ENCODE data around the gene TMEM178B.
"Not testable (repeated sequence)": the region's sequence is repeated elsewhere in the genome, so short reads cannot be mapped to it uniquely, and the experiment has no call there.

Gene TMEM178B

GRCh38 chr7:141359740-141360415 lies 286.0 kb downstream of the TMEM178B start:
- DNase-seq, result no peak

GRCh38 chr7:141360416-141360760 lies 286.5 kb downstream of the TMEM178B start:
- DNase-seq, result no peak

GRCh38 chr7:141360803-141361202 lies 286.9 kb downstream of the TMEM178B start:
- no peak for DNase-seq

GRCh38 chr7:141361479-141361878 lies 287.6 kb downstream of the TMEM178B start:
- no peak for DNase-seq

- no peak for DNase-seq
Observed at GRCh38 chr7:141361960-141362359, 288.1 kb downstream of the TMEM178B start.

- no peak for DNase-seq
Observed at GRCh38 chr7:141362580-141363435, 288.9 kb downstream of the TMEM178B start.

GRCh38 chr7:141363748-141364147 lies 289.9 kb downstream of the TMEM178B start:
- DNase-seq, result no peak

GRCh38 chr7:141366091-141366621 lies 292.3 kb downstream of the TMEM178B start:
- no peak for DNase-seq

- no peak for DNase-seq
Observed at GRCh38 chr7:141369422-141369821, 295.6 kb downstream of the TMEM178B start.

GRCh38 chr7:141370178-141370577 lies 296.3 kb downstream of the TMEM178B start:
- no peak for DNase-seq

GRCh38 chr7:141370650-141371049 lies 296.8 kb downstream of the TMEM178B start:
- no peak for DNase-seq

GRCh38 chr7:141374425-141374824 lies 300.6 kb downstream of the TMEM178B start:
- no peak for DNase-seq

- no peak for DNase-seq
Observed at GRCh38 chr7:141375442-141375841, 301.6 kb downstream of the TMEM178B start.

- no peak for DNase-seq
Observed at GRCh38 chr7:141377906-141378305, 304.0 kb downstream of the TMEM178B start.

- no peak for DNase-seq
Observed at GRCh38 chr7:141378405-141378804, 304.5 kb downstream of the TMEM178B start.

GRCh38 chr7:141381794-141382427 lies 308.0 kb downstream of the TMEM178B start:
- no peak for DNase-seq

GRCh38 chr7:141383356-141383755 lies 309.5 kb downstream of the TMEM178B start:
- not testable (repeated sequence) for DNase-seq

- DNase-seq, result no peak
Observed at GRCh38 chr7:141386881-141387280, 313.0 kb downstream of the TMEM178B start.

GRCh38 chr7:141387521-141388217 lies 313.8 kb downstream of the TMEM178B start:
- DNase-seq, result no peak

- no peak for DNase-seq
Observed at GRCh38 chr7:141389140-141389796, 315.4 kb downstream of the TMEM178B start.

- no peak for DNase-seq
Observed at GRCh38 chr7:141390339-141390738, 316.5 kb downstream of the TMEM178B start.

GRCh38 chr7:141393056-141393455 lies 319.2 kb downstream of the TMEM178B start:
- no peak for DNase-seq
